ENCODE data around the gene SUPT5H. TPM values are rescaled to one million over a fixed set of nuclear protein-coding genes. Genes with fewer than 3 reads are reported as not detected.

The SUPT5H gene
- total and polyA plus RNA-seq, 2 of the 13 experiments (the other 11 are each of a cell fraction or from before 2014, with no cell fraction given) = 48.2 to 51.7 TPM

- TF ChIP-seq ARID5B (CRISPR knock-in tag; IDR thresholded peaks at IDR 0.05) (peak; percentile 44), IRF2 (CRISPR knock-in tag; IDR thresholded peaks at IDR 0.05) (peak; percentile 55; the same call in 1 of the 2 replicates), ZNF362 (CRISPR knock-in tag; IDR thresholded peaks at IDR 0.05; ENCODE audit: borderline replicate concordance) (peak; percentile 66; the same call in 1 of the 2 replicates), MBNL3 (CRISPR knock-in tag; conservative IDR thresholded peaks at IDR 0.05) (no peak), DDIT3 (CRISPR knock-in tag; IDR thresholded peaks at IDR 0.05) (no peak), ZNF761 (CRISPR knock-in tag; conservative IDR thresholded peaks at IDR 0.05) (no peak), MNT (IDR thresholded peaks at IDR 0.05) (peak; percentile 65), TBX3 (IDR thresholded peaks at IDR 0.05; ENCODE audit: borderline replicate concordance) (peak; percentile 78), SNAI1 (CRISPR knock-in tag; IDR thresholded peaks at IDR 0.05; ENCODE audit: borderline replicate concordance) (0 out of 2 replicates have a peak, but pooled peaks have one; percentile 86), ZNF609 (CRISPR knock-in tag; IDR thresholded peaks at IDR 0.05; ENCODE audit: borderline replicate concordance) (peak; percentile 36; the same call in 1 of the 2 replicates), ZNF501 (CRISPR knock-in tag; IDR thresholded peaks at IDR 0.05) (peak; percentile 53; the same call in 1 of the 2 replicates), THYN1 (CRISPR knock-in tag; IDR thresholded peaks at IDR 0.05; ENCODE audit: borderline replicate concordance, low read depth) (no peak), ZNF792 (CRISPR knock-in tag; IDR thresholded peaks at IDR 0.05) (peak; percentile 72), ZNF264 (CRISPR knock-in tag; IDR thresholded peaks at IDR 0.05) (0 out of 2 replicates have a peak, but pooled peaks have one; percentile 63), SOX13 (IDR thresholded peaks at IDR 0.05) (no peak), SOX13 (CRISPR knock-in tag; conservative IDR thresholded peaks at IDR 0.05 in 1 of 2, IDR thresholded peaks at IDR 0.05 in 1 of 2) (peak in 1 of 2 experiments; percentile 3; a peak in 1 of 4 replicates)
Measured at GRCh38 chr19:39412100-39412866, 33.1 kb upstream of the SUPT5H start, which contains the start of gene PLEKHG2 (continued).
